Activated CD8-positive, alpha-beta T cell treated with anti-CD3 and anti-CD28 coated beads for 36 hours (primary cell): ENCODE measurements around the gene PRR7. TPM values are rescaled to one million over a fixed set of nuclear protein-coding genes. Genes with fewer than 3 reads are reported as not detected.
A peak's percentile ranks its signal among the peaks of the same experiment; 100 is the strongest.

Source experiments
- ATAC-seq: fragments of 200-7000 bp; cut with Tn5 transposase; one replicate; pipeline ENCODE4 v1.10.0; 2021; ENCODE audit warnings: mild to moderate bottlenecking, moderate library complexity
- CTCF ChIA-PET: fragments of 350-600 bp; sonication (Branson Sonifier 250); formaldehyde crosslinking; loops from one replicate; lab custom pipeline; 2021; ENCODE audit warnings: antibody characterized with exemption; lab: Charles Lee
- POLR2A ChIA-PET: fragments of 350-600 bp; sonication (Branson Sonifier 250); formaldehyde crosslinking; loops from one replicate; lab custom pipeline; 2021; ENCODE audit warnings: antibody characterized with exemption; lab: Charles Lee
- DNase-seq: peaks from one replicate; pipeline ENCODE4 v3.0.0-alpha.2; 2020
- H3K27ac Mint-ChIP-seq: one replicate; pipeline ENCODE4 v1.8.0; 2021; ENCODE audit warnings: mild to moderate bottlenecking, mixed read lengths
- H3K27me3 Mint-ChIP-seq: one replicate; pipeline ENCODE4 v1.8.0; 2021; ENCODE audit warnings: mixed read lengths
- H3K36me3 Mint-ChIP-seq: one replicate; pipeline ENCODE4 v1.8.0; 2021; ENCODE audit warnings: low read depth, mixed read lengths
- H3K4me1 Mint-ChIP-seq: one replicate; pipeline ENCODE4 v1.8.0; 2021; ENCODE audit warnings: low read depth, mixed read lengths
- H3K4me3 Mint-ChIP-seq: one replicate; pipeline ENCODE4 v1.8.0; 2021; ENCODE audit warnings: mild to moderate bottlenecking, moderate library complexity, mixed read lengths
- H3K9me3 Mint-ChIP-seq: one replicate; pipeline ENCODE4 v1.8.0; 2021; ENCODE audit warnings: mixed read lengths
- CTCF ChIP-seq: fragments of 200-600 bp; IDR thresholded peaks from one replicate; pipeline ENCODE4 v1.8.0; 2022; ENCODE audit warnings: antibody characterized with exemption, mild to moderate bottlenecking
- intact Hi-C: fragments of 100-400 bp; cut with micrococcal nuclease; formaldehyde crosslinking; loops from one replicate; pipeline ENCODE4 v1.10.0; 2022
- total RNA-seq, 2 experiments: library from RNA; stranded (reverse); gene quantifications; one replicate each; pipeline ENCODE4 v1.2.3, GENCODE V29; 2021

PRR7 gene
- total RNA-seq, 2 experiments from 2014 or later, result 32.6 to 36.4 TPM

GRCh38 chr5:177429248-177430040 is 17.2 kb upstream of the PRR7 start:
- H3K9me3 Mint-ChIP-seq, result no peaks in the 10 kb centered on the region
- H3K27me3 Mint-ChIP-seq, result no peaks in the 10 kb centered on the region
- ATAC-seq (peak; percentile 42), DNase-seq (peak; percentile 96)
- no peak for TF ChIP-seq CTCF
- intact Hi-C loops, result no loop called here
- H3K27ac Mint-ChIP-seq, result peak overlapping the region; percentile 98
- ChIA-PET CTCF (interaction anchor here (1.1 to 10.5 kb wide), 9 partner anchors 16 to 120 kb away, joined by 3 to 159 read pairs (median 11); partner anchors contain the start of genes F12 and PFN3), POLR2A (interaction anchor here (0.6 to 15.2 kb wide), 14 partner anchors 14 to 117 kb away, joined by 3 to 606 read pairs (median 4); partner anchors contain the start of genes LMAN2 and PRR7)
- H3K4me1 Mint-ChIP-seq, result peaks cover 59% of the 10 kb centered on the region
- H3K36me3 Mint-ChIP-seq, result peaks cover 68% of the 10 kb centered on the region
- H3K4me3 Mint-ChIP-seq, result peak overlapping the region; percentile 97

- peaks cover 75% of the 10 kb centered on the region for H3K36me3 Mint-ChIP-seq
- H3K4me3 Mint-ChIP-seq, result peak overlapping the region; percentile 97
Measured at GRCh38 chr5:177430140-177430951, 16.3 kb upstream of the PRR7 start.

GRCh38 chr5:177430972-177431316 is 15.7 kb upstream of the PRR7 start:
- ATAC-seq, result no peak
- intact Hi-C loops, result no loop called here
- POLR2A ChIA-PET, result interaction anchor here (1.2 to 15.2 kb wide), 8 partner anchors 9 to 122 kb away, joined by 5 to 606 read pairs (median 12); partner anchors contain the start of gene PRR7
- TF ChIP-seq CTCF, result no peak
- no peak for DNase-seq
- no peaks in the 10 kb centered on the region for H3K27me3 Mint-ChIP-seq
- CTCF ChIA-PET, result interaction anchor here (0.8 to 7.0 kb wide), 13 partner anchors 15 to 121 kb away, joined by 3 to 71 read pairs (median 8); partner anchors contain the start of genes F12 and PRR7
- peak overlapping the region; percentile 97 for H3K4me3 Mint-ChIP-seq
- peak overlapping the region; percentile 98 for H3K27ac Mint-ChIP-seq
- H3K36me3 Mint-ChIP-seq, result peaks cover 80% of the 10 kb centered on the region
- peaks cover 57% of the 10 kb centered on the region for H3K4me1 Mint-ChIP-seq
- H3K9me3 Mint-ChIP-seq, result no peaks in the 10 kb centered on the region

More at GRCh38 chr5:177430140-177430951, 16.3 kb upstream of the PRR7 start:
- Mint-ChIP-seq H3K27ac (peak overlapping the region; percentile 98), H3K27me3 (no peaks in the 10 kb centered on the region), H3K9me3 (no peaks in the 10 kb centered on the region), H3K4me1 (peaks cover 59% of the 10 kb centered on the region)
- ChIA-PET POLR2A (interaction anchor here (0.8 to 15.2 kb wide), 7 partner anchors 15 to 122 kb away, joined by 3 to 606 read pairs (median 8); partner anchors contain the start of gene PRR7), CTCF (interaction anchor here (1.9 to 10.5 kb wide), 8 partner anchors 15 to 121 kb away, joined by 7 to 159 read pairs (median 34); partner anchors contain the start of genes F12 and PFN3)
- ATAC-seq (no peak), DNase-seq (no peak)
- TF ChIP-seq CTCF, result no peak
- intact Hi-C loops, result no loop called here

GRCh38 chr5:177431317-177432142 is 15.1 kb upstream of the PRR7 start:
- H3K27me3 Mint-ChIP-seq, result no peaks in the 10 kb centered on the region
- peak overlapping the region; percentile 98 for H3K27ac Mint-ChIP-seq
- peak overlapping the region; percentile 97 for H3K4me3 Mint-ChIP-seq
- H3K4me1 Mint-ChIP-seq, result peaks cover 57% of the 10 kb centered on the region
- ChIA-PET CTCF (interaction anchor here (0.7 to 7.0 kb wide), 17 partner anchors 10 to 122 kb away, joined by 3 to 71 read pairs (median 5); partner anchors contain the start of genes F12, LMAN2 and PRR7), POLR2A (interaction anchor here (0.7 to 15.2 kb wide), 13 partner anchors 9 to 123 kb away, joined by 3 to 606 read pairs (median 6); partner anchors contain the start of gene PRR7)
- TF ChIP-seq CTCF, result no peak
- DNase-seq (peak; percentile 92), ATAC-seq (peak; percentile 37)
- peaks cover 83% of the 10 kb centered on the region for H3K36me3 Mint-ChIP-seq
- no peaks in the 10 kb centered on the region for H3K9me3 Mint-ChIP-seq
- intact Hi-C loops, result no loop called here
